NCI-H526 (cell line): ENCODE measurements around the gene LRRFIP1.
"Not testable (repeated sequence)": the region's sequence is repeated elsewhere in the genome, so short reads cannot be mapped to it uniquely, and the experiment has no call there.

Experiments
- DNase-seq, 2 experiments: peaks; one replicate each; lab custom pipeline; 2025; lab: John Stamatoyannopoulos, UW

Gene LRRFIP1

GRCh38 chr2:237627441-237628246, at the start of gene LRRFIP1:
LRRFIP1 (plus strand) TSS chr2:237627587; CDS start chr2:237627645, 58 bp downstream.
- peak in 1 of 2 experiments; percentile 71 for DNase-seq

GRCh38 chr2:237577956-237578870, 49.2 kb upstream of the LRRFIP1 start:
- no peak for DNase-seq

- no peak for DNase-seq
These were observed 46.1 kb upstream of the LRRFIP1 start for GRCh38 chr2:237581326-237581725.

- DNase-seq, result peak in 1 of 2 experiments; percentile 33
These were observed 45.3 kb upstream of the LRRFIP1 start for GRCh38 chr2:237581751-237582746.

- DNase-seq, result no peak
These were observed 43.7 kb upstream of the LRRFIP1 start for GRCh38 chr2:237583385-237584295.

- DNase-seq, result no peak
These were observed 41.7 kb upstream of the LRRFIP1 start for GRCh38 chr2:237585590-237586221.

GRCh38 chr2:237588044-237588696, 39.2 kb upstream of the LRRFIP1 start:
- DNase-seq, result no peak

GRCh38 chr2:237590272-237591140, 36.9 kb upstream of the LRRFIP1 start, which contains the start of gene RAB17:
RAB17 (minus strand) TSS chr2:237590734; CDS start chr2:237586154, 4,580 bp downstream.
- DNase-seq, result peak; percentile 70 to 85

- no peak for DNase-seq
These were observed 36.1 kb upstream of the LRRFIP1 start for GRCh38 chr2:237591141-237591881.

GRCh38 chr2:237592425-237592980, 34.9 kb upstream of the LRRFIP1 start:
- DNase-seq, result no peak

GRCh38 chr2:237593036-237593435, 34.4 kb upstream of the LRRFIP1 start:
- no peak for DNase-seq

GRCh38 chr2:237593596-237594320, 33.6 kb upstream of the LRRFIP1 start:
- DNase-seq, result peak in 1 of 2 experiments; percentile 42

GRCh38 chr2:237594514-237594871, 32.9 kb upstream of the LRRFIP1 start:
- DNase-seq, result no peak

- not testable (repeated sequence) for DNase-seq
These were observed 31.4 kb upstream of the LRRFIP1 start for GRCh38 chr2:237595829-237596519.

GRCh38 chr2:237596520-237597195, 30.7 kb upstream of the LRRFIP1 start:
- no peak for DNase-seq
